ENCODE measurements around the gene RABL6.
"Not testable (repeated sequence)": the region's sequence is repeated elsewhere in the genome, so short reads cannot be mapped to it uniquely, and the experiment has no call there.

The RABL6 gene

GRCh38 chr9:136858844-136859757, 51.4 kb downstream of the RABL6 start:
- DNase-seq: no peak

DNA sequence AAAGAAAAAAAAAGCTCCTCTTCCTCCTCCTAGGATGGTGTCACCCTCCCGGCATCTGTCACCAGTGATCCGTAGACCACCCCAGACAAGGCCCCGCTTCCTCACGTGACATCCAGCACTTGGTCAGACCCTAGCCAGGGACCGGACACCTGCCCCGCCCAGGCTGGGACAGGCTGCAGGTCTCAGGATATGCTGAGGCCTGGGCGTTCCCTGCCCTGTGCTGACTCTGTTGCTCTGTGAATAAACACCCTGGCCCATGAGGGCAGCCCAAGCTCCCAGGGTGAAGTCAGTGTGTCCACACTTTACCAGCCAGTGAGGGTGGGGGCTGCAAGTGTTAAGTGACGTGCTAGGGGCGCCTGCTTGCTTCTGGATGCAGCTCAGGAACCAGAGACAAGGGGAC, 52.8 kb downstream of the RABL6 start:
- no peak for DNase-seq

- DNase-seq: no peak
Observed at GRCh38 chr9:136860933-136861873, 53.5 kb downstream of the RABL6 start.

- DNase-seq: no peak
Observed at GRCh38 chr9:136861874-136862457, 54.2 kb downstream of the RABL6 start.

- no peak for DNase-seq
Observed at GRCh38 chr9:136862849-136863622, 55.3 kb downstream of the RABL6 start.

- DNase-seq: no peak
Observed at GRCh38 chr9:136863623-136864273, 56.0 kb downstream of the RABL6 start.

- DNase-seq: no peak
Observed at GRCh38 chr9:136865041-136865767, 57.5 kb downstream of the RABL6 start.

- no peak for DNase-seq
Observed at GRCh38 chr9:136865768-136866103, 58.0 kb downstream of the RABL6 start.

DNA sequence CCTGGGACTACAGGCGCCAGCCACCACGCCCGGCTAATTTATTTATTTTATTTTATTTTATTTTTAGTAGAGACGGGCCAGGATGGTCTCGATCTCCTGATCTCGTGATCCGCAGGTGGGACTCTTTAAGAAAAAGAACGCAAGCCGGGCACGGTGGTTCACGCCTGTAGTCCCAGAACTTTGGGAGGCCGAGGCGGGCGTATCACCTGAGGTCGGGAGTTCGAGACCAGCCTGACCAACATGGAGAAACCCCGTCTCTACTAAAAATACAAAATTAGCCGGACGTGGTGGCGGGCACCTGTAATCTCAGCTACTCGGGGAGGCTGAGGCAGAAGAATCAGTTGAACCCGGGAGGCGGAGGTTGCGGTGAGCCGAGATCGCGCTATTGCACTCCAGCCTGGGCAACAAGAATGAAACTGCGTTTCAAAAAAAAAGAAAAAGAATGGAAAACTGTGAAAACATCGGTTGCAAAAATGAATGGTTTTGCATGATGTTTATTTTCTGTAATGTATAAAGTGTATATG, 59.2 kb downstream of the RABL6 start:
- DNase-seq: not testable (repeated sequence)

- no peak for DNase-seq
Observed at GRCh38 chr9:136867480-136867879, 59.7 kb downstream of the RABL6 start.

DNA sequence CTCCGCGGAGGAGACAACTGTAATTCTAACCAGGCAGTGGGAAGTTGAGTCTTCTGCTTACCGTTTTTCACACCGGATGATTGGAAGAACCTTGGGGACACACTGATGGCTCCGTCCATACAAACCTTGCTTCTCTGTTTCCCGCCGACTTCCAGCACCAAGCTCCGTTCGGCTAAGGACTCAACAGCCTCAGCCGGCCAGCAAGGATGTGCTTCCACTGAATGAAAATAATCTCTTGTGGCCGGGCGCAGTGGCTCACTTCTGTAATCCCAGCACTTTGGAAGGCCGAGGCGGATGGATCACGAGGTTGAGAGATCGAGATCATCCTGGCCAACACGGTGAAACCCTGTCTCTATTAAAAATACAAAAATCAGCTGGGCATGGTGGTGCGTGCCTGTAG, 60.2 kb downstream of the RABL6 start:
- no peak for DNase-seq

DNA sequence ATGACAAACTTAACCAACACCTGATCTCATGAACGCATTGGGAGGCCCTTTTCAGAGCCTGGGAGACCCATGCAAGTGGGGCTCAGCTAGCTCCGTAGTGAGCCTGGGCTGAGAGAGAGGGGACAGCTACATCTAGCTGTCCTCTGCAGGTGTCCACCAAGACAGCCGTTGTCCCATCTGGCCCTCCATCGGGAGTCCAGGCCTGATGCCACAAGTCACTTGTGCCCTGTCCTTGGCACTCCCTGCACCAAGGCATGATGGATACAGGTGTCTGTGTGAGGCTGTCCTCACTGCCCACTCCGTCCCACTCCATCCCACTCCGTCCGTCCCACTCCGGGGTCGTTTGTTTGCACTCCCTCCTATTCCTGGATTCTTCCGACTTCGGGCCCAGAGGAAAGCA, 60.9 kb downstream of the RABL6 start:
- no peak for DNase-seq

- DNase-seq: not testable (repeated sequence)
Observed at GRCh38 chr9:136869611-136870010, 61.9 kb downstream of the RABL6 start.

DNA sequence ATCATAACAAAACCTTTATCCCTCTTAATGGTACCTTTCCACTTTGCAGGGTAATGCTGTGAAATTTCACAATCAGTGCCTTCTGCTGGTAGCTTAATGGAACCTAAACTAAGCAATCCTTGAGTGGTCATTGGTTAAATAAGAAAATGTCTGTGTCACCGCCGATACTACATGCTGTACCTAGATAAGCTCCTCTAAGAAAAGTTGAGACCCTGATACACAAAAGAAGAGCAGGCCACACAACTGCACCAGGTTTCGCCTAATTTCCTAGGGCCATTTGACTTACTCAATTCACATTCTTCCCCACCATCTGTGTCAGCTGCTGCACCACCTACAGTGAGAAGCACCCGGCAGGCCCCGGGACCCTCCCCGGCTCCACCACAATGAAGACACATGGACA, 67.4 kb downstream of the RABL6 start:
- no peak for DNase-seq

GRCh38 chr9:136876476-136876875, 68.7 kb downstream of the RABL6 start:
- no peak for DNase-seq

DNA sequence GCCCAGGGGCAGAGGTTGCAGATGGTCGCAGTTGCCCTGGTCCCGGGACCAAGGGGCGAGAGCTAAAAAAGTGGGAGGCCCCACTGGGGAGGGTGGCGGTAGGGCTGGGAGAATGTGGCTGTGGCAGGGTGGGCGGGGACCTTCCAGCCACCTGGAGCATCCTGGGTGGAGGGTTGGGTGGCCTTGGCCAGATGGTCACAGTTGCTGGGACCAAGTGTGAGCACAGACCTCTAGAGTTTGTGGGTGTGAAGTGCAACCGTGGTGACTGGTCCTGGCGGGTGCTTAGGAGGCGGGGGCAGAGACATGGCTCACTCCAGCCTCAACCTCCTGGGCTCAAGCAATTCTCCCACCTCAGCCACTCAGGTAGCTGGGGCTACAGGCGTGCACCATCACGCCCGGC, 72.9 kb downstream of the RABL6 start:
- no peak for DNase-seq

DNA sequence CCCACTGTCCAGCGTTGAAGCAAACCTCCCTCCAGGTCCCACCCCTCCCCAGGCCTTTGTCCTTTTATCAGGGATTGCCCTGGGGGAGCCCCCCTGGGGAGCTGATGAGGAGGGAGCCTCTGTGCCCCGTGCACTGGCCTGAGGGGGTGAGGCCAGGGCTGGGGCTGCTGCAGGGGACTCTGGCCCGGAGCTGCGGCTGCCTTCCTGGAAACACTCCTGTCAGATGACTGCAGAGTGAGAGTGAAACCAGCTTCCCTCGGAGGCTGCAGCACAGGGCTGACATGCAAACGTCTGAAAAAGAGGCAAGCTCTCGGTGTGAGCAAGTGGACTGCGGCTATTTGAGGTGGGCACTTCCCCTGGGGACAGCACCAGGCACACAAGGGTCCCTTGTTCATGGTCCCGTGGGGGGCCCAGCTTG, 74.0 kb downstream of the RABL6 start:
- DNase-seq: no peak

DNA sequence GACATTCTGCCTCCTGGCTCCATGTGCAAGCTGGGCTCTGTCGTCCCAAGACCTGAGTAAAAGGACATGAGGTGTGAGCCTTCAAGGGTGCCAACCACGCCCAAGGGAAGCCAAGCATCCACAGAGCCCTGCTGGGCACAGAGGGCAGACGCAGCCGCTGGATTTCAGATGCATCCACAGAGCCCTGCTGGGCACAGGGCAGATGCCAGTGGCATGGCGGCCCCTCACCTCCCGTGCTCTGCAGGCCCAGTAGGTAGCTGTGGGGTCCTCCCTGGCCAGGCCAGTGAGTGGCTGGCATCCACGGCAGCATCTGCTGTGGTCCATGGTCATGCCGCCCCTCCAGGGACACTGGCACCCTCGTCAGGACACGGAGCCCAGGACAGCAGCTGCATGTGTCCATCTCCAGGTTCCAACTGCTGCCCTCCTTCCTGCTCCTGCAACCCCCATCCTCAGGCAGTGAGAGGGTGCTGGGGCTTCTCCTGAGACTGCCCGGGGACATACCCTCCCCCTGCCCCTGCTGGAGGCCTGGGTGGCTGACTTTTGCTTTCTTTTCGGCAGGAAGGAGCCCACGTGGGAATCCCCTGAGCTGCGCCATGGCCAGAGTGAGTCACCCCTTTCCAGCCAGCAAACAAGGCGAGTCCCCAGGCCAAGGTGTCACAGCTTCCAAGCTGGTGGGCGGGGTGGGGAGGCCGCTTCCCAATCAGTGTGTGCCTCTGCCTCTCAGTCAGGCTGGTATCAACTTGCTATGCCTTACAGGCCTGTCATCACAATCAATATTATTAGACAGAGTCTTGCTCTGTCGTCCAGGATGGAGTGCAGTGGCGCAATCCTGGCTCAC, 74.6 kb downstream of the RABL6 start:
- DNase-seq: peak; percentile 57

GRCh38 chr9:136882947-136883283, 75.2 kb downstream of the RABL6 start:
- not testable (repeated sequence) for DNase-seq

GRCh38 chr9:136883670-136884069, 75.9 kb downstream of the RABL6 start:
- DNase-seq: not testable (repeated sequence)

Data from fibroblast of skin of right quadriceps (primary cell).